Fibroblast of the aortic adventitia (primary cell): ENCODE measurements around the gene EEF2KMT. TPM values are rescaled to one million over a fixed set of nuclear protein-coding genes. Genes with fewer than 3 reads are reported as not detected.
"Not testable (repeated sequence)": the region's sequence is repeated elsewhere in the genome, so short reads cannot be mapped to it uniquely, and the experiment has no call there.

Experiments used
- DNase-seq: peaks from one replicate; pipeline ENCODE4 v3.0.0-alpha.2; 2010; ENCODE audit warnings: low read depth
- H3K4me3 ChIP-seq: 2 replicates; pipeline ENCODE4 v1.5.1; 2011; ENCODE audit warnings: low read depth, mild to moderate bottlenecking, control low read depth, low read length, moderate library complexity
- total RNA-seq: library from RNA; depleted of rRNA; stranded (reverse); fragments of >200 nt; gene quantifications from 2 replicates; pipeline ENCODE4 v1.2.3, GENCODE V29; 2012; ENCODE audit warnings: low replicate concordance
- TF ChIP-seq, protein P1 (sequence below): IDR thresholded peaks from 2 replicates; pipeline ENCODE4 v1.5.1; 2011; ENCODE audit warnings: mild to moderate bottlenecking, low read length, control low read depth, inconsistent platforms; ENCODE audit not compliant: insufficient read depth

The EEF2KMT gene
- total RNA-seq, 1 donor = 13.1 TPM

DNA sequence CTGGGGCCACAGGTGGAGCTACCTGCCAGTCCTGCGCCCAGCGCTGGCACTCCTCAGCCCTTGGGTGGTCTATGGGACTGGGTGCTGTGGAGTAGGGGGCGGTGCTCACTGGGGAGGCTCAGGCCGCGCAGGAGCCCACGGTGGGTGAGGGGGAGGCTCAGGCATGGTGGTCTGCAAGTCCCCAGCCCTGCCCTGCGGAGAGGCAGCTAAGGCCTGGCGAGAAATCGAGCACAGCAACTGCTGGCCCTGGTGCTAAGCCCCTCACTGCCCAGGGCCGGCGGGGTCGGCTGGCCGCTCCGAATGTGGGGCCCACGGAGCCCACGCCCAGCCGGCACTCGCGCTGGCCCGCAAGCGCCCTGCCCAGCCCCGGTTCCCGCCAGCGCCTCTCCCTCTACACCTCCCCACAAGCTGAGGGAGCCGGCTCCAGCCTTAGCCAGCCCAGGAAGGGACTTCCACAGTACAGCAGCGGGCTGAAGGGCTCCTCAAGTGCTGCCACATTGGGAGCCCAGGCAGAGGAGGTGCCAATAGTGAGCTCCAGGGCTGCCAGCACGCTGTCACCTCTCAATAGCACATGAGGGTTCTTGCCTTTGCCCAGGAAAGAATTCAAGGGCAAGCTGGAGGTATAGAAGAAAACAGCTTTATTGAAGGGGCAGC lies 11.0 kb upstream of the EEF2KMT start:
- DNase-seq = no peak
- no peak overlapping the region for H3K4me3 ChIP-seq
- TF ChIP-seq, protein P1, sequence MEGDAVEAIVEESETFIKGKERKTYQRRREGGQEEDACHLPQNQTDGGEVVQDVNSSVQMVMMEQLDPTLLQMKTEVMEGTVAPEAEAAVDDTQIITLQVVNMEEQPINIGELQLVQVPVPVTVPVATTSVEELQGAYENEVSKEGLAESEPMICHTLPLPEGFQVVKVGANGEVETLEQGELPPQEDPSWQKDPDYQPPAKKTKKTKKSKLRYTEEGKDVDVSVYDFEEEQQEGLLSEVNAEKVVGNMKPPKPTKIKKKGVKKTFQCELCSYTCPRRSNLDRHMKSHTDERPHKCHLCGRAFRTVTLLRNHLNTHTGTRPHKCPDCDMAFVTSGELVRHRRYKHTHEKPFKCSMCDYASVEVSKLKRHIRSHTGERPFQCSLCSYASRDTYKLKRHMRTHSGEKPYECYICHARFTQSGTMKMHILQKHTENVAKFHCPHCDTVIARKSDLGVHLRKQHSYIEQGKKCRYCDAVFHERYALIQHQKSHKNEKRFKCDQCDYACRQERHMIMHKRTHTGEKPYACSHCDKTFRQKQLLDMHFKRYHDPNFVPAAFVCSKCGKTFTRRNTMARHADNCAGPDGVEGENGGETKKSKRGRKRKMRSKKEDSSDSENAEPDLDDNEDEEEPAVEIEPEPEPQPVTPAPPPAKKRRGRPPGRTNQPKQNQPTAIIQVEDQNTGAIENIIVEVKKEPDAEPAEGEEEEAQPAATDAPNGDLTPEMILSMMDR = no peak

DNA sequence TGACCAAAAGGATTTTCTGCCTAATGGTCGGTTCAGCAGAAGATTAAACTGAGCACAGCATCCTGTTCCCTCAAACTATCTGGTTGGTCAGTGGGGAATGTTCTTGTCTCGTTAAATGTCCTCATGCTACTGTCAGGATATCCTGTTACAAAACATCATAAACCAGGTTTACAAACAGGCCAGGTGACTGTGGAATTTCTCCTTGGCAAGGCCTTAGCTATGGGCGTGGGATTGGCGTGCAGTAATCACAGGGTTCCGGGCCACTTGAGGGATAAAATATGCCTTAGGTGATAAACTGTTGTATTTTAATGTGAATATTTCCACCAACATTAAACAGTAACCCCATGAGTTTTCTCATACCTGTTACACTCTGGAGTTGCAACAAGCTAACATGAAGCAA lies 7.4 kb upstream of the EEF2KMT start:
- DNase-seq, H3K4me3 ChIP-seq: not testable (repeated sequence)

DNA sequence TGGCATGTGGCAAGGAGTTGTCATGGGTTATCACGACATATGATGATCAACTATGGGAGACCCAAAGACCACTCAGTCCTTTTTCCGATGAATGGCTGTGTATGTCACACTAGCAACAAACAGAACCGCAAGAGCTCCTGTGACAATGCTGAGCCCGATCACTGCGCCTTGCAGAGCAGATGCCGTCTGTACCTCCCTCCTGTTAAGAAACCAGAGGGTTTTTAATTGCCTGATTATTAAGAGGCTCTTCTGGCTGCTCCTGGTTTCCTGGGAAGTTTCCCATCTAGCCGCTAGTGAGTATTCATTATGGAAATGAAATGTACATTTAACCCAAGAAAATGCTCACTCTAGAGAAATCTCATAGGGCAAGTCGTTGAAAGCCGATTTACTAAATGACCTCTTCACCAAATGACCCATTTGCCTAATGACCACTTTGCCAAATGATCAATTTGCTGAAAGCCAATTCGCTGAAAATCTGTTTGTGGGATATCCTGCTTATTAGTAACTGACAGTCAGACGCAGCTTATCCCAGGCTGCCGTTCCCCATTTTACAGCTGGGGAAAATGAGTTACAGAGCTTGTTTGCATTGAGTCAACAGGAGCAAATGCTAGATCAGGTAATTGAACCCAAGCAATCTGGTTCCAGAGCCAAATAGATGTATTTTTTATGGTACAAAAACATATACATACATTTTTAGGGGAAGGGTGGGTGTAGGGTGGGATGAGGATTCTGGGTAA lies 5.9 kb upstream of the EEF2KMT start:
- not testable (repeated sequence) for DNase-seq, H3K4me3 ChIP-seq

DNA sequence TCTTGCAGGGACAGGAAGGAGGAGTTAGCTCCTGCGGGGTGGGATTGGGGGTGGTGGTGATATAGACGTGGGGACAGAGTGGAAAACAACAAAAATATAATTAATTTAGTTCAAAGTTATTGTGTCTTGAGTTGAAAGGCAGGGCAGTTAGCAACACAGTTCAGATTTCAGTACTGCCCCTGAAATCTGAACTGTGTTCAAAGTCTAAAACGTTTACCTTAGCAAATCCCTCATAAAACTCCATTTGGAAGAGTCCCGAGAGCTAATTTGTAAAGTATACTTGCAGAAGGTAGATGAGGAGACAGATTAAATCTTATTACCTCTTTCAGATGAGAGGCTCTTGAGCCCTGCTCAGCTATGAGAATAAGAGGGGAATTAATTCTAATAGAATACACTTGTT lies 1.6 kb upstream of the EEF2KMT start:
- not testable (repeated sequence) for DNase-seq, H3K4me3 ChIP-seq

DNA sequence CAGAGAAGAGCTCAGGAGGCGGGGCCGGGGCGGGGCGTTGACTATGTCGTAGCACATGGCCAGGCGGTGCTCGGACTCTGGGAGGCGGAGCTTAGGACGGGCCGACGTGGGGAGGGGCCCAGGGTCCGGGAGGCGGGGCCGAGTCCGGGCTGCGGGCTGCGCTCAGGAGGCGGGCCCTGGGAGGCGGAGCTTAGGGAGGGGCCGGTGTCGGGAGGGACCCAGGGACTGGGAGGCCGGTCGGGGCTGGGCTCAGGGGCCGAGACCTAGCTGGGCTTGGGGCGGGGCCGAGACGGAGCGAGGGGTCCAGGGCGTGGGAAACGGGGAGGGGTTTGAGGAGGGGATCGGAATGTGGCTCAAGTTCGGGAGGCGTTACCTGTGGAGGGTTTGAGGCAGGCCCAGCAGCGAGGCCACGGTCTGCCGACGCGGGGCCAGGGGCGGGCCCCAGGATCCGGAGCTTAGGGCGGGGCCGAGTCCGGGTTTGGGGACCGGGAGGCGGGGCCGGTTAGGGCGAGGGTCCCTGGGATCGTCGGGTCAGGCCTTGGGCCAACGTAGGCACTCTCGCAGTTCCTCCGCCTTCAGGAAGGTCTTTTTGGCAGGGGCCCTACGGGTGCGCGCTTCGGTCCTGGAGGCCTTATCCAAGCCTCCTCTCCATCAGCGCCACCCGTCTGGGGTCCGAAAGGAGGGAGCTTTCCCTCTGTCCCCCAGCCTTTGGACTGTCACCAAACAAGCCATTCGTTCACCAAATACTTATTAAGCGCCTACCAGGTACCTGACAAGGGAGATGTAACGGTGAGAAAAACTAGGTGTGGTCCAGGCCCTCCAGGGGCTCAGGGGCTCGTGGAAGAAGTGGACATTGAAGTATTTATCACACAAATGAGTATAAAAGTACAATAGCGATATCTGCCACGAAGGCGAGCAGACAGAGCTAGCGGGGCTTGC lies 895 bp upstream of the EEF2KMT start:
- DNase-seq = peak; percentile 59
- H3K4me3 ChIP-seq = peak overlapping the region; percentile 66

DNA sequence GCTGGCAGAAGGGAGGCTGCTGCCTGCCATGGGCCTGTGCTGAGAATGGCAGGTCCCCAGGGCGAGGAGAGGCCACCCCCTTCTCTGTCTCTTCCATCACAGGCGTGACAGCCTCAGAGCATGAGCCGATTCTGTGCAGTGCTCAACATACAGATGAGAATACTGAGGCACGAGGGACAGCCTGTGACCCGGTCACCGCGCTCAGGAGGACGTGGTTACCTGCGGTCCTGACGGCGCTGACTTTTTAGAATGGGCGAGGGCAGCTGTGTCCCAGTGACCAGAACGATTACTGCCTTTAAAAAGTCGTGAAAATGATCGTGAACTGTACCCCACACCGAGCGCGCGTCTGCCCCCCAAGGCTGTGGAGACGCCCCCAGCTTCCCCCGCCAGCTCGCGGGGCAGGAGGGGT lies 530 bp downstream of the EEF2KMT start:
- DNase-seq = not testable (repeated sequence)
- H3K4me3 ChIP-seq = peak overlapping the region; percentile 75

DNA sequence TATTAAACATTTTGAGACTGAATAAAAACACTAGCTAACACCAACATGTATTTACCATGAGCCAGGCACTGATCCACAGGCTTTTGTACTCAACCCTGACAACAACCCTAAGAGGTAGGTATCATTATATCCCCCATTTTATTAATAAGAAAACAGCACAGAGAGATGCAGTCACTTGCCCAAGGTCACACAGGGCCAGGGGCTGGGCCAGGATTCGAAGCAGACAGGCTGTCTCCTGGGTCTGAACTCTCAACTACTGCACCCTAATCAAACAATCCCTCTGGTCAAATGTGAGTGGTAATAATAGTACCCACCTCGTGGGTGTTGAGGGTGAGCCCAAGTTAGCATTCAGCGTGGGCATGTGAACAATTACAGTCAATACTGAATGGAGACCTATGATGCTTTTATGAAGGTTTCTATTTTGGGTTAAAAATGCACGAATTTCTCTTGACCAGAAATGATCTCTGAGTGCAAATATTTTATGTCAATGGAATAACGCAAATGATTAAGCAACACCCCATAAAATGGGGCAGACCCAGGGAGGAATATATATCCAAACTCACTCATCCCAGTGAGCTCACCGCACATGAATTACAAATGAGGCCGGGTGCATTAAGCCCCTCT lies 1.0 kb downstream of the EEF2KMT start:
- DNase-seq = not testable (repeated sequence)
- H3K4me3 ChIP-seq = peak overlapping the region; percentile 75

DNA sequence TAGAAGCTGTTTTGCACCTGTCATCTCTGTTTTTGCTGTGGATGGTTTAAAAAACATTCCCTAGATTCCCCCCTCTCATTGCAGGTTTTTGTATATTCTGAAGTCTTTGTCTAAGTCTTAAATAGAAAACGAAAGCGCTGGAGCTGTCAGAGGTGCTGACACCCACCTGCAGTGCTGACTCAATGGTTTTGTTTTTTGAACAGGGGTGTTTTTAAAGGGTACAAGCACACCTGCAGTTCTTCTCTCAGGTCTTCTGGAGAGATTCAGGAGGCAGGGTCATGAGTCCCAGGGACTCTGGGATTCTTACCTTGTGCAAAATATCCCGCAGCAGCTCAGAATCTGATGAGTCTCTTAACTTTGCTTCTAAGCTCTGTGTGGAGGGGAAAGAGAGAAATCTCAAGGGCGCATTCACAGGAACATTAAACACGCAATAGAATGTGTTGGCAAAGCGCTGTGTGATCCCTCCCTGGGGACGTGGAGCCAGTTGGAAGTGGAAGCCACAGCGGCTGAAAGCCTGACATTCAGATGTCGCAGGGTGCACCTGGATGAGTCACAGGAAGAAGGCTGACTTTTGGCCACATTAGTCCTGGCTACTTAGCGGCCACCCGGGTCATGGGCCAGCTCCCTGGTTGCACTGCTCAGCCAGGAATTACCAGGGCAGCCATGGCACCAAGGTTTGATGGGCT lies 2.3 kb downstream of the EEF2KMT start:
- H3K4me3 ChIP-seq, DNase-seq: not testable (repeated sequence)

DNA sequence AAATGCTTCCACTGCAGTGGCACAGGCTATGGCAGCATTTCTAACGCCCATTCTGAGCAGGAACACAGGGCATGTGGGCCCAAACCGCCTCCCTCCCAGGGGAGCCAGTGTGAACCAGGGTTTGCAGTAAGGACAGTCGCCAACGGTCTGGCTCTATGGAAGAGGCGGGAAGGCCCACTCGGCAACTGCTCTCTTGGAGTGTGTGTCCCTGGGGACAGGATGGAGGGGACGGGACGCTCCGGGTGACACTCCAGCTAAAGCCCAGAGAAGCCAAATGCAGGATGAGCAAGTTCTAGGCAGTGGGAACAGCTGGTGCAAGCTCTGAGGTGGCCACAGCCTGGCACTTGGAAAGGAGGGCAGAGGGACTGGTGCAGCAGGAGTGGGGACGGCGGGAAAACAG lies 3.8 kb downstream of the EEF2KMT start:
- DNase-seq, H3K4me3 ChIP-seq: not testable (repeated sequence)

DNA sequence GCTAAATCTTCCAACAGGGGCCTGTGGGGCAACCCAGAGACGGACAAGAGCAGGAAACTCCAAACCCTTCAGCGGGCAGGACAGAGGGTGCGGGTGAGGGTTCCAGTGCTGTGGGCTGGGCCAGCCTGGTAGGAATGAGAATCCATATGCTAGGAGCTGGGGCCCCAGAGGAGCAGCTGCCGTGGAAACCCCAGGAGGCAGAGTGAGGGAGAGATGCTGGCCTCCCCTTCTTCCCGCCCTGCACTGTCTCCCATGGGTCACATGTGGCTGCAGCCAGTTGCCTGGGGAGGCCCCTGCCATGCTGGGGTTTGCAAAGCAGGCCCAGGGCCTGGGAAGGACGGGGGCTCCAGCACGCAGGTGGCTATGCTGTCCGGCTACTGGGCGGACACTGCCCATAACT lies 4.5 kb downstream of the EEF2KMT start:
- DNase-seq = not testable (repeated sequence)

DNA sequence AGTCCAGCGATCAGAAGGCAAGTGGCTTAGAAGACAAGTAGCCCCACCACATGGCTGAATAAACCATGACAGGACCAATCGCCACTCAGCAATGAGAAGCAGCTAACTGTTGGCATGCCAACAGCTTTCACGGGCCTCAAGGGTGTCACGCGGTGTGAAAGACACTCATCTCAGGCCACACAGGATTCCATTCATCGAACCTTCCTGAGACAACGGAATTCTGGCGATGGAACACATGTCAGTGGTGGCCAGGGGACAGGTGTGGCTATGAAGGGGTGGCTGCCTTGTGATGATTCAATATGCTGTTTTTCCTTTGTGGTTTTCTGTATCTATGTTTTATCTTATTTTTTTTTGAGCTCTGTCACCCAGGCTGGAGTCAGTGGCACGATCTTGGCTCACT lies 7.0 kb downstream of the EEF2KMT start:
- DNase-seq = not testable (repeated sequence)

More for the DNA sequence above, 4.5 kb downstream of the EEF2KMT start:
- not testable (repeated sequence) for H3K4me3 ChIP-seq

DNA sequence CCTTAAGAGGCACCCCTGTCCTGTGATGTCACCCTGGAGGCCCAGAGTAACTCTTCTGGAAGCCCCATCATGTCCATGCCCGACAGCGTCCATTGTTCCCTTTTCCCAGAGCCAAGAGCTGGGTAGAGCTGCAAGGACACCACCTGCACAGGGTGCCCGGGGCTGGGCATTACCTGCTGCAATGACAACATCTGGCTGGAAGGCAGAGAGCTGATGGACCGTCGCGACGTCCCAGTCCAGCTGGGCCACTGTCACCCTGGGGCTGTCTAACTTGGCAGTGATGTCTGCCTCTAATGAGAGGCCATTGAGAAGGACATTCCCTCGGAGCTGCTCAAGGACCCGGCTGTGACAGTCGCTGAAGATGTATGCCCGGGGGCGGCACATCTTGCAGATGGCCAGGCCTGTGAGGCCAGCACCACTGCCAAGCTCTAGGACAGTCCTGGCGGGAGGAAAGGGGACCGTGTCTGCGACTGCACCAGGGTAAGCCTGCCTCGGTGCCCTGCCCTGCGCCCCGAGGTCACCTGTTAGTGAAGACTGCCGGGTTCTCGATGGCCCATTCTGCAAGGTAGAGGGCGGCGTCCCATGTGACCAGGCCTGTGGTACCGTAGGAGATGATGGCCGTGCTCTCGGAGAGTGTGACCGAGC lies 7.6 kb downstream of the EEF2KMT start:
- DNase-seq, H3K4me3 ChIP-seq: not testable (repeated sequence)

More for the DNA sequence above, 7.0 kb downstream of the EEF2KMT start:
- not testable (repeated sequence) for H3K4me3 ChIP-seq

DNA sequence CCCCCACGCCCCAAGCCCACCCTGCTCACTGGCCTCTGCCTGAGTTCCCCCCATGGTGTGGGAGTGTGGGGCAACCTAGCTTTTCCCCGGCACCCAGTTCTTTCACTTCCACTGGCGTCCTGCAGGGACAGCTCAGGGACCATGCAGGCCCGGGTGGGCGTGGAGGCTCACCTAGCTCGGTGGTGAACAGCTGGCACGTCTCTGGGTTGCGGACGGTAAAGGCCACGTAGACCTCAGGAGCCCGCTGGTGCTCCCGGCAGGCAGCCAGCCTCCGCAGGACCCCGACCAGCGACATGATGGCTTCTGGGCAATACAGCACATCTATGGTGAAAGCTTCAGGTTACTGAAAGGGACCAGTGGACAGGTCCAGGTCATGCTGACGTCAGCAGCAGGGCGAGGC lies 8.7 kb downstream of the EEF2KMT start:
- not testable (repeated sequence) for DNase-seq, H3K4me3 ChIP-seq

DNA sequence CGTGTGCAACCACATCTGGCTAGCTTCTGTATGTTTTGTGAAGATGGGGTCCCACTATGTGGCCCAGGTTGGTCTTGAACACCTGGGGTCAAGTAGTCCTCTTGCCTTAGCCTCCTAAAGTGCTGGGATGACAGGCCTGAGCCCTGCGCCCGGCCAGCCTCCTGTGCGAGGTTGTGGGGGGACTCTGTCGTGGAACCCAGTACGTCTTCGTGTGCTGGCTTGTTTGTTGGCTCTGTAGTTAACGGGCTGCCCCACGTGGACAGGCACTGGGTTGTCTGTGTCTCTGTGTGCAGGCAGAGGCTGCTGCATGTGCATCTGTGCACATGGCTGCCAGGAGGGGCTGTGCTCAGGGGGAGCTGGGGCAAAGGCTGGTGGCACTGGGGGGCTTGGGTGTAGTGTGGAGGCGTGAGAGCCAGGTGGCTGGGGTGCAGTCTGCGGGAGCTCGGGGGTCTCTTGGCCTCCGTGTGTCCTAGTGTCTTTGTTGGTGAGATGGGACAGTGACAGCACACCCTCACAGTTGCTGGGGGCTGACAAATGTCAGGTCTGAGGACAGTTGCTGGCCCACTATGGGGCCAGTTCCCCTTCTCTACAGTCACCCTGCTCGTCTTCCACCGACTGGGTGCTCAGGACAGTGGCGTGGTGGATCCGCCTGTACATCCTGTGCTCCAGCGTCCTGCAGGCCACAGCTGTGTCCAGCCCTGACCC lies 9.4 kb downstream of the EEF2KMT start:
- H3K4me3 ChIP-seq, DNase-seq: not testable (repeated sequence)

DNA sequence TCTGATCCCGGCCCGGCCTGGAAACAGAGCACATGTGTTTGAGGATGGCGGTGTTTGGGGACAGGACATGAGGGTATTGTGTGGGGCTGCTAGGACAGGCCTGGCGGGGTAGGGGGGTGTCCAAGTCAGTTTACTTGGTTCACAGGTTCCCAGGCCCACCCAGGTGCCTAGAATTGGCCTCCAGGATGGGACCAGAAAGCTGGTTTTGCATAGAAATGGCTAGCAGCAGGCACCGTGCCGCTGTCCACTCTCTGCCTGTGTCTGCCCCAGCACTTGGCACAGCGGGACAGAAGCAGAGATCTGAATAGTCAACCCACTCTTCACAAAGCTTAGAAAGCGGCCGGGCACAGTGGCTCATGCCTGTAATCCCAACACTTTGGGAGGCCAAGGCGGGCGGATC lies 11.9 kb downstream of the EEF2KMT start:
- DNase-seq, H3K4me3 ChIP-seq: not testable (repeated sequence)
